ENCODE measurements around the gene PSMD3. TPM values are rescaled to one million over a fixed set of nuclear protein-coding genes. Genes with fewer than 3 reads are reported as not detected.

Gene PSMD3
- total RNA-seq, 1 experiment from 2014 or later = 174 TPM

- no peak overlapping the region for H4K5ac ChIP-seq (ENCODE audit: insufficient read length, low read depth, low read length)
- H4K8ac ChIP-seq (replicated peaks; ENCODE audit: insufficient read length, low read depth, low read length) = no peak overlapping the region
- Mint-ChIP-seq H3K9me3 (no peaks in the 10 kb centered on the region), H3K4me1 (peaks cover 1 to 7% of the 10 kb centered on the region in 2 experiments; a peak in 2 of 4 replicates), H3K36me3 (ENCODE audit: insufficient read depth in 1 of 3, low read depth in 3 of 3) (peaks cover 34 to 74% (median 66%) of the 10 kb centered on the region in 3 experiments; a peak in 6 of 7 replicates), H3K4me3 (no peak overlapping the region), H3K27me3 (ENCODE audit: low read depth) (no peaks in the 10 kb centered on the region), H3K27ac (no peak overlapping the region; a peak in 2 of 7 replicates)
- H2BK20ac ChIP-seq (ENCODE audit: low read depth, low read length, poor library complexity, severe bottlenecking) = no peak overlapping the region
- H3K4me1 ChIP-seq (ENCODE audit: insufficient read depth, low read length) = no peaks in the 10 kb centered on the region
- no peak overlapping the region for H2BK12ac ChIP-seq (ENCODE audit: insufficient read length, low read depth, low read length)
- WGBS (ENCODE audit: extremely low coverage, insufficient read length, low lambda C conversion rate) = no CpG with 5 or more reads among the region's 2 CpGs
- no peak overlapping the region for H3T11ph ChIP-seq (ENCODE audit: low read length)
- H4K91ac ChIP-seq (ENCODE audit: insufficient read length, low read depth, low read length) = no peak overlapping the region
- no peak overlapping the region for H3K23ac ChIP-seq (ENCODE audit: insufficient read length, low read depth, low read length)
- H2AFZ ChIP-seq (ENCODE audit: low read length) = no peak overlapping the region
- no peaks in the 10 kb centered on the region for H3K79me1 ChIP-seq (ENCODE audit: insufficient read depth, low read depth, low read length, poor library complexity, severe bottlenecking)
- no peak overlapping the region for H2BK120ac ChIP-seq (ENCODE audit: low read depth, low read length, poor library complexity, severe bottlenecking)
- no peaks in the 10 kb centered on the region for H4K20me1 ChIP-seq (ENCODE audit: control insufficient read depth, insufficient read depth, insufficient read length)
- no peak overlapping the region for H3K27ac ChIP-seq (ENCODE audit: insufficient read length, low read depth, low read length)
- no peak overlapping the region for H3K56ac ChIP-seq (ENCODE audit: insufficient read length, low read depth, low read length)
- no peak overlapping the region for H2AK5ac ChIP-seq (ENCODE audit: insufficient read length, low read length)
- H3K4me2 ChIP-seq (ENCODE audit: insufficient read depth, insufficient read length, low read length) = no peak overlapping the region
- no peak overlapping the region for H3K4ac ChIP-seq (ENCODE audit: low read depth, low read length)
- no peaks in the 10 kb centered on the region for H3K9me3 ChIP-seq (ENCODE audit: control insufficient read depth, low read depth, low read length)
- H2BK5ac ChIP-seq (ENCODE audit: insufficient read length, low read length) = no peak overlapping the region
- H3K18ac ChIP-seq (ENCODE audit: insufficient read length, low read depth, low read length) = no peak overlapping the region
- no peak for DNase-seq
- H3K23me2 ChIP-seq (ENCODE audit: insufficient read length, low read depth, low read length, poor library complexity, severe bottlenecking) = no peaks in the 10 kb centered on the region
- no peaks in the 10 kb centered on the region for H3K79me2 ChIP-seq (ENCODE audit: insufficient read depth, low read length)
- H2BK15ac ChIP-seq (ENCODE audit: low read depth, low read length) = no peak overlapping the region
- no peak for TF ChIP-seq CTCF (conservative IDR thresholded peaks at IDR 0.05)
- no peak overlapping the region for H3K9ac ChIP-seq (ENCODE audit: extremely low read depth, insufficient read length, low read length)
- no peaks in the 10 kb centered on the region for H3K27me3 ChIP-seq (ENCODE audit: insufficient read depth, low read length)
- no peak overlapping the region for H3K14ac ChIP-seq (ENCODE audit: insufficient read depth, low read length)
Measured at GRCh38 chr17:40025559-40025958, 45.0 kb downstream of the PSMD3 start.
